ENCODE data around the gene PTPRD.
"Not testable (repeated sequence)": the region's sequence is repeated elsewhere in the genome, so short reads cannot be mapped to it uniquely, and the experiment has no call there.

The PTPRD gene

DNA sequence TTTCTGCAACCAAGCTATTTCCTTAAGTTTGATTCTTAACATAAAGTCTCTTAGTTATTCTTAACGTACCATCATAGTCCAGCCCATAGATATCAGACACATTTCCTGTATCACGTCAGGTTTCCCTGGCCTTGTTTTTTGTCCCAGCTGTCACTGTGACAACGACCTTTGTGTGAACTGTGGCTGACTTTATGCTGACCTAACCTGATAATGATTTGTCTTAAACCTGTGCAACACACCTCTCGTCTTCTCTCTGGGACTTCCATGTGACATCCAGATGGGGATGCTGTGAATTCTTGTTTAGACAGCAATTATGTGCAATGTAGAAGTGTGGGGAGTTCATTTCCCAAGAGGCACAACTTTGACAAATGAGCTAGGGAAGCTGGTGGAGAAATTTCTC lies 662.8 kb downstream of the PTPRD start:
- no peak for DNase-seq

DNA sequence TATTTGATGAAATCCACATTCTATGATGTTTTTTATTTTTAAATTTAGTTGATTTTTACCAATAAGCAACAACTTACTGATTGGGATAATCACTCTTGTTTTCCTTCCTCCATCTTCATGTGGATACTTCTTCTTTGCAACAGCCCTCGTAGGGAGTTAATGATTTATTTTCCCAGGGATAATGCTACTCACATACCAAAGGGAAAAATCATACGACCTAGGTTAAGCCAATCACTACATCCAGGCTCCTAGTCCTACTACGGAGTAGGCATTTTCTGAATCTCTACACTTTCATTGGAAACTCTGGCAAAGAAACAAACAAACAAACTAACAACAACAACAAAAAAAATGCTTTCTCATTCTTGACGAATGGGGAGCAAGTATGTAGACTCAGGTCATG lies 663.4 kb downstream of the PTPRD start:
- no peak for DNase-seq

- no peak for DNase-seq
Measured at GRCh38 chr9:9945966-9946365, 666.8 kb downstream of the PTPRD start.

GRCh38 chr9:9942764-9943424 lies 669.9 kb downstream of the PTPRD start:
- peak in 1 of 2 experiments; percentile 0 for DNase-seq

DNA sequence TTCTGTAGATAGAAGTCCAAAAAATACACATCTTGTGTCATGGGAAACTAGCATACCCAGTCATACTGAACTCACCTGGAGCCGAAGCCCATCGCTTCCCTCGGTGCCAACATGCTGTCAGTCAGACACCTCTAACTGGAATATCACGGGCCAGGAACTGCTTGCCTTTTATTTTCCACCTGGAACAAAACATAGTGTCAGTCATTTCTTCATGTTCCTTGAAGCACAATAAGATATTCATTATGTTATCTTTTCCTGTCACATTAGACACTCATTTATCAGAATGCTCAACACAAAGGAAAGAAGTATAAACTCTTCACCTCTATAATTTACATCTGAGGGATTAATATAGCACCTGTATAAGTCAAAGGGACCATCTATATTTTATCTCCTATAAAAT lies 674.4 kb downstream of the PTPRD start:
- DNase-seq, result no peak

DNA sequence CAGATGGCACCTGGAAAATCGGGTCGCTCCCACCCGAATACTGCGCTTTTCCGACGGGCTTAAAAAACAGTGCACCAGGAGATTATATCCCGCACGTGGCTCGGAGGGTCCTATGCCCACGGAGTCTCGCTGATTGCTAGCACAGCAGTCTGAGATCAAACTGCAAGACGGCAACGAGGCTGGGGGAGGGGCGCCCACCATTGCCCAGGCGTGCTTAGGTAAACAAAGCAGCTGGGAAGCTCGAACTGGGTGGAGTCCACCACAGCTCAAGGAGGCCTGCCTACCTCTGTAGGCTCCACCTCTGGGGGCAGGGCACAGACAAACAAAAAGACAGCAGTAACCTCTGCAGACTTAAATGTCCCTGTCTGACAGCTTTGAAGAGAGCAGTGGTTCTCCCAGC lies 681.3 kb downstream of the PTPRD start:
- DNase-seq, result not testable (repeated sequence)

DNA sequence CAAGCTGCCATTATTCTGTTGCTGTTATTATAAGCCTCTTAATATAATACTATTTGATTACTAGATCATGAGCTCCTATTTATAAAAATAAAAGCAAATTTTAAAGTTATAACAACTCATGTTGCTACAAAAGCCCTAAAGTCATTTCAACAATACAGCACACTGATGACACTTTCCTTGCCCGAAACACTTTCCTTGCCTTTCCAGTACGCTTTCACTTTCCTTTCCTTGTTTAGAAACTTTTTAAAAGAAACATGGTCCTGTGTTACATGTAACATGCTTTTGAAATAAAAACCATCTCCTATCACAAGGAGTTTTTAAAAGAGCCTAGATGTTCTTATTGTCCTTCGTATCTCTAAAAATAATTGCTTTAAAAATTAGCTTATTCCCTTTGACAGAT lies 688.4 kb downstream of the PTPRD start:
- no peak for DNase-seq

GRCh38 chr9:9921805-9922204 lies 691.0 kb downstream of the PTPRD start:
- DNase-seq, result no peak

- no peak for DNase-seq
Measured at GRCh38 chr9:9920425-9921060, 692.3 kb downstream of the PTPRD start.

DNA sequence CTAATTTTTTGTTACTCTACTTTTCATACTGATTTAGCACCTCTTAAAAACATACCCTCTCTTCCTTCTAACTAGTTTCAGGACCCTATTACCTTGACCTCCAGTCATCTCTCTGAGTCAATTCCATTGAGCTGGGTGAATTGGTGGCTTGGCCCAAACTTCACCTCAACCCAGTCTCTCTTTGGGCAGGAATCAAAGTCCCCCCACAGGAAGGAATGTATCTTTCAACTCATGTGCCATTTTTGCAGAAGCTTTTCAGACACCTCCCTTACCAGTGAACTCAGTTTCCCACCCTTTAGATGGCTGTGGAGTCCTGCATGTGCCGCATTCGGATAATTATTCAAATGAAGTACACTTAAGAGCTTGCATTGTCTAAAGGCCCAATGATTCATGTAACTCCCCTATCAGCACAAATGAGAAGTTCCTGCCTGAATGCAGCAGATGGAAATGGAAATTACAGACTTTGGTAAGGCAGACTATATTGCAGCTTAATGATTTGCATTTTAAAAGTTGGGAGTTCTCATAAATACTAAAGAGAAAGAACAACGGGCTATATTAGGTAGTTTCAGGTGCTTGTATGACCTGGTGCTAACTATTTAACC lies 693.5 kb downstream of the PTPRD start:
- no peak for DNase-seq

DNA sequence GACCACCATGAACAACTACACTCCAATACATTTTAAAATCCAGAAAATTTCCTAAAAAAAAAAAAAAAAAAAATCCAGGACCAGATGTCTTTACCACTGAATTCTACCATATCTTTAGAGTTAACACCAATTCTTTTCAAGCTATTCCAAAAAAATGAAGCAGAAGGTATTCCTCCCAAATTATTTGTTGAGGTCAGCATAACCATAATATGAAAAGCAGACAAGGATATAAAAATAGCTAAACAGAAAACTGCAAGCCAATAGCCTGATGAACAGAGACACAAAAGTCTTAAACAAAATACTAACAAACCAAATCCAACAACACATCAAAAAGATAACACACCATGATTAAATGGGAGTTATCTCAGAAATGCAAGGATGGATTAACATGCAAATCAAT lies 695.4 kb downstream of the PTPRD start:
- DNase-seq, result no peak

- DNase-seq, result no peak
Measured at GRCh38 chr9:9914174-9914573, 698.6 kb downstream of the PTPRD start.

DNA sequence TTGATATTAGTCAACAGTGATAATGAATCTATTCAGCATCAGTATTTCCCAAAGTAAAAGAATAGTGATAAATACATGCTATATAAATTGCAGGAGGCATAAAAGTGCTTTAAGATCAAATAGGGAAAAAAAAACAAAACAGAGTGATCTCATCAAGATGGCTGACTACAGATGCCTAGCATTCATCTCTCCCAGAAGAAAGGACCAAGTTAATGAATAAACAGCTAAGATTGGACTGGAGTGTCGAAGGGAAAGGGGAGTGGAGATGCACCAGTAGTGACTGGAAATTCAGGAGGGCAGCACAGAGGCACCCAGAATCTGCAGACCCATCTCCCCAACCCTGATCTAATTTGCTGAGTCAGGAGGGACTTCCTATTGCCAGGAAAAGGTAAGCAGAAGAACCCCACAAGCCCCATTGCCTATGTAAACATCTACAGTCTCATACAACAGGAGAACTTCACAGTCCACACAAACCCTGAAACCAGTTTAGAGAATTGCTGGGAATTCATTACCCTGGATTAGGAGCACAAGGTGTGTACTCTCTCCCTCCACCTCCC lies 699.4 kb downstream of the PTPRD start:
- no peak for DNase-seq

DNA sequence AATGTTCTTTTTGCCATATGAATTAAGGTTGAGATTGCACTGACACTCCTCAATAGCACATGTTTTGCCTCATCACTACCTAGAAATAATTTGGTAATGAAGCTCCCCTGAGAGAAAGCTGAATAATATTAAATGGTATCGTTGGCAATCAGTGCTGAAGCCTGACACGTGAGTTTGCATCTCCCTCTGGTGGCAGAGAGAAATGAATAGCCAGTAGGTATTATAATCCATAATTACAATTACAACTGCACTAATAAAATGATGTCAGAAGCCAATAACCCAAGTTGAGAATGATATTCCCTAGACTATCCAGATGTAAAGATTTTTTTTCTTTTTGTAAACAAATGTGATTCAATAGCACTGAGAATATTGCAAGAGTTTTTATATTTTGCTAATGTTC lies 700.3 kb downstream of the PTPRD start:
- DNase-seq, result no peak

- DNase-seq, result no peak
Measured at GRCh38 chr9:9905736-9906135, 707.1 kb downstream of the PTPRD start.

- DNase-seq, result no peak
Measured at GRCh38 chr9:9904041-9904440, 708.8 kb downstream of the PTPRD start.

GRCh38 chr9:9901624-9902023 lies 711.2 kb downstream of the PTPRD start:
- DNase-seq, result no peak

DNA sequence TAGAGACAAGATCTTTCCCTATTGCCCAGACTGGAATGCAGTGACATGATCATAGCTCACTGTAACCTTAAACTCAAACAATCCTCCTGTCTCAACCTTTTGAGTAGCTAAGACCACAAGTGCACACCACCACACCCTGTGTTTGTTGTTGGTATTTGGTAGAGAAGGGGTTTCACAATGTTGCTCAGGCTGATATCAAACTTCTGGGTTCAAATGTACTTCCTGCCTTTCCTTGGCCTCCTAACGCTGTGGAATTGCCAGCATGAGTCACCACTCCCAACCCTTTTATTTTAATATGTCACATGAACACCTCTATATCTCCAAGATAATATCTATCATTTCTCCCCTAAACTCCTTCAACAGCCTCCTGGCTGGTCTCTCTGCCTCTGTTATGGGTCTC lies 719.0 kb downstream of the PTPRD start:
- DNase-seq, result no peak

DNA sequence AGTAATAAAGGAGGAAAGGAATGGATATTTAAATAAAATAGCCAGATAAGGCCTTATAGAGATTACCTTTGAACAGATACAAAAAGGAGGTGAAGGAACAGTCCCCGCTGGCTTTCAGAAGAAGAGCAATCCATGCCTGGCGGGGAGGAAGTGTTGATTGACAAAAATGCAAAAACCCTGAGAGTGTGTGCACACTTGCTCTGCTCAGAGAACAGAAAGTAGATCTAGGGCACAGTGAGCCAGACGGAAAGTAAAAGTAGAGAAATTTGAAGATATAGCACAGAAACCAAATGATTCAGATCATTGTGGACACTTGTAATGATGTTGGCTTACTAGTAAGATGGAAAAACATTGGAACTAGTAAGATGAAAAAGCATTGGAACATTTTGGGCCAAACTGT lies 720.6 kb downstream of the PTPRD start:
- DNase-seq, result no peak

DNA sequence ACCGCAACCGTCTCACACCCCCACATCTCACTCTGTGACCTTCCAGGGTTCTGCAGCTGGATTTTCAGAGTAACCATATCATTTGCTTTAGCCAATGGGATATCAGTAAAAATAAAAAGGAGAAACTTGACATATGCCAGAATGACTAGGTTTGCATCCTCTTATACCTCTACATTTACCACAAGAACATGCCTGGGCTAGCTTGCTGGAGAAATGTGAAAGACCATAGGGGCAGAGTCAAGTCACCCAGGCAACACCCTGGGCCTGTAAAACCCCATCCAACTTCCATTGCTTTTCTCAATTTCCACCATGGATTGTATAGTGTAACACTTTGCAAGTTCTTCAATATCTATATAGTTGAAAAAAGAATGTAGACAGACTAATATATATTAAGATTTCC lies 731.1 kb downstream of the PTPRD start:
- no peak for DNase-seq

DNA sequence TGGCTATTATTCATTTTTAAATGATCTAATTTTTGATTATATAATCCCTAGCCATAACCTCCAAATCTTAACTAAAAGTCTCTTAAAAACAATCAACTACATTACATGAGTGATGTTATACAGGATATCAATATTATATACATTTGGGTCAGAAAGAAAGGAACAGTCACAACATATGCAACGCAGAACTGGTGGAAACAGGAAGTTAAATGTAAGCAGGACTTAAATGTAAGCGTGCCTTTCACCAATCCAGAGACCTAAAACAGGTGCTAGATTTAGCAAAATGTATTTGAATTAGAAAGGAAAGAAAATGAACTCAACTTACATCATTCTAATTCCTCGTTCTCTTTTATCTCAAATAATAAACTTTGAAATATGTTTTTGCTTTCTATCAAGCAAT lies 738.5 kb downstream of the PTPRD start:
- no peak for DNase-seq

- DNase-seq, result no peak
Measured at GRCh38 chr9:9862235-9862810, 750.5 kb downstream of the PTPRD start.

DNA sequence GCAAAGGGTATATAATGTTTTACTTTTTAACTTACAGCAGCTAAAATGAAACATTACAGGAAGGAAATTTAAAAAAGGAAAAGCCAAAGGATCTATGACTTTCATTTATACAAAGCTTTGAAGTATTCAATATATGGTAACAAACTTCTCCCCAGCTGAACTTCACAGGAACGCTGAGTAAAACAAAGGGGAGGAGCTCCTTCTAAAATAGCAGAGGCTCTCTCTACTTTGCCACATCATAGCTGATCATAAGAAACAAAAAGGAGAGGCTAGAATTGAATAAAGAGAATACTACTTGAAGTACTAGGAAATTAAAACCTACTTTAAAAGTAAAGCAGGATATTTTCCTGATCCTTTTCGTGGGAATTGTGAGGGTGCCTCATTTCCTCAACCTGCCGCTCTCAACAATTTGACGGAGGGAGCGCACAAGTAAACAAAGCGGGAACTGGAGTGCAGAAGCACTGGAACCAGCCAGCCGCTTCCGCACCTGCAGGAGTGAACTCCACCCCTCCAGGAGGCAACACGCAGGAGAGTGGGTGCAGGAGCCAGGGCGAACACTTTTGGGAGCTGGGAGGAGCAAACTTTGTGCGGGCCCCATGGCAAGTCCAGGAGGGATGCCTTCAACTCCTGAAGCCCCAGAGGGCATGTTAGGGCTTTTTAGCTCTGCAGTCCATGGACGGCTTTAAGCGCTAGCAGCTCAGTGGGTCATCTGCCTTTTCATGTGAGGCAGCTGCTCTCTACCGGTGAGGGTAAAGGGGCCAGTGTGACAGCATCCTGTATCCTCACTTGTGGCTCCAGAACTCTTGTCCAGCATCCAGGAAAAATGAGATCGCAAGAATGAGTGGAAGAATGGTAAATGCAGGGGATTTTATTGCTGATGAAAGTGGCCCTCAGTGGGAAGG lies 757.4 kb downstream of the PTPRD start:
- no peak for DNase-seq

Measured in SW 1271 (cell line).